ENCODE results near the gene KRT74. TPM values are rescaled to one million over a fixed set of nuclear protein-coding genes. Genes with fewer than 3 reads are reported as not detected.

Gene KRT74
- polyA plus RNA-seq, 1 donor (not counting 4 experiments of a cell fraction or from before 2014, with no cell fraction given): 0.17 TPM

GRCh38 chr12:52604859-52605258 lies 31.2 kb upstream of the KRT74 start:
- H4K20me1 ChIP-seq (ENCODE audit: control insufficient read depth, extremely low read depth, insufficient read depth, low read length): no peaks in the 10 kb centered on the region
- H3K9ac ChIP-seq (ENCODE audit: control insufficient read depth, extremely low read depth, insufficient read depth, low read length): no peak overlapping the region
- no peak overlapping the region for H3K4me2 ChIP-seq (ENCODE audit: control insufficient read depth, extremely low read depth, insufficient read depth, low read depth, low read length)
- no peak overlapping the region for H3K4me3 ChIP-seq (ENCODE audit: control insufficient read depth in 2 of 3, extremely low read depth in 1 of 3, insufficient read depth in 2 of 3, low read depth in 1 of 3, low read length in 3 of 3)
- no peaks in the 10 kb centered on the region for H3K9me3 ChIP-seq (ENCODE audit: control insufficient read depth, low read depth, low read length)
- H3K79me2 ChIP-seq (ENCODE audit: control insufficient read depth, insufficient read depth, low read length): no peaks in the 10 kb centered on the region
- dilution Hi-C loops (cut with MboI; ENCODE audit: extremely low pct_ligation_motif_present, low sequenced_read_pairs): no loop called here
- H3K9me1 ChIP-seq (ENCODE audit: control insufficient read depth, extremely low read depth, insufficient read depth, low read length): no peaks in the 10 kb centered on the region
- H3K27ac ChIP-seq (ENCODE audit: control insufficient read depth, insufficient read depth, low read length): no peak overlapping the region
- TF ChIP-seq EZH2 (IDR thresholded peaks at IDR 0.05; ENCODE audit: low read length): no peak
- TF ChIP-seq CTCF (optimal IDR thresholded peaks at IDR 0.05 in 1 of 3, IDR thresholded peaks at IDR 0.05 in 1 of 3, conservative IDR thresholded peaks at IDR 0.05 in 1 of 3; ENCODE audit: extremely low read depth in 1 of 3, insufficient read depth in 2 of 3, low read length in 3 of 3): no peak
- H3K4me1 ChIP-seq (ENCODE audit: control insufficient read depth, extremely low read depth, insufficient read depth, low read length): no peaks in the 10 kb centered on the region
- DNase-seq (ENCODE audit: low read depth, low spot score) (no peak), FAIRE-seq (no peak)
- H3K27me3 ChIP-seq (ENCODE audit: control insufficient read depth, extremely low read depth, insufficient read depth, low read length): peaks cover 30% of the 10 kb centered on the region
- H2AFZ ChIP-seq (ENCODE audit: control insufficient read depth, low read length): no peak overlapping the region
- H3K36me3 ChIP-seq (ENCODE audit: control insufficient read depth in 2 of 2, extremely low read depth in 1 of 2, insufficient read depth in 2 of 2, low read length in 2 of 2): no peaks in the 10 kb centered on the region

DNA sequence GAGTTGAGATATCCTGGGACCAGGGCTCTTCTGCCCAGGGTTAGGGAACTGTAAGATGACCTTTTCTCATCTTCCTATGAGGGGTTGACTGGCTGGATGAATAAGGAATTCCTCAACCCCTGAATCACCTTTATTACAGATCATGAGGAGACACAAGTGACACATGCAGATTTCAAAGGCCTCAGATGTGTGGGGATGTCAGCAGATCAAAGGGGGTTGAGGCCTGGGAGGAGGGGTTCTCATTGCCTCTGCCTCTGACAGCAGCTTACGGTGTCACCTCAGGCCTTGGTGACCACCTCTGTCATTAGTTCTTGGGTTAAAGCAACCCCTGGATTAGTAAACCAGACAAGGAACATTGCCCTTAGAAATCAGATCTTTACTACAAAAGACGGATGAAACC lies 29.7 kb upstream of the KRT74 start:
- Histone ChIP-seq H3K4me1 (ENCODE audit: control insufficient read depth, extremely low read depth, insufficient read depth, low read length) (no peaks in the 10 kb centered on the region), H3K4me2 (ENCODE audit: control insufficient read depth, extremely low read depth, insufficient read depth, low read depth, low read length) (no peak overlapping the region), H3K27me3 (ENCODE audit: control insufficient read depth, extremely low read depth, insufficient read depth, low read length) (peaks cover 42% of the 10 kb centered on the region), H3K79me2 (ENCODE audit: control insufficient read depth, insufficient read depth, low read length) (no peaks in the 10 kb centered on the region), H3K9me3 (ENCODE audit: control insufficient read depth, low read depth, low read length) (no peaks in the 10 kb centered on the region), H3K9me1 (ENCODE audit: control insufficient read depth, extremely low read depth, insufficient read depth, low read length) (no peaks in the 10 kb centered on the region), H3K9ac (ENCODE audit: control insufficient read depth, extremely low read depth, insufficient read depth, low read length) (no peak overlapping the region), H2AFZ (ENCODE audit: control insufficient read depth, low read length) (no peak overlapping the region), H3K27ac (ENCODE audit: control insufficient read depth, insufficient read depth, low read length) (no peak overlapping the region), H3K36me3 (ENCODE audit: control insufficient read depth in 2 of 2, extremely low read depth in 1 of 2, insufficient read depth in 2 of 2, low read length in 2 of 2) (no peaks in the 10 kb centered on the region), H4K20me1 (ENCODE audit: control insufficient read depth, extremely low read depth, insufficient read depth, low read length) (no peaks in the 10 kb centered on the region), H3K4me3 (ENCODE audit: control insufficient read depth in 2 of 3, extremely low read depth in 1 of 3, insufficient read depth in 2 of 3, low read depth in 1 of 3, low read length in 3 of 3) (no peak overlapping the region)
- no peak for DNase-seq (ENCODE audit: low read depth, low spot score)
- no peak for FAIRE-seq
- dilution Hi-C loops (cut with MboI; ENCODE audit: extremely low pct_ligation_motif_present, low sequenced_read_pairs): no loop called here
- TF ChIP-seq EZH2 (IDR thresholded peaks at IDR 0.05; ENCODE audit: low read length): no peak
- no peak for TF ChIP-seq CTCF (optimal IDR thresholded peaks at IDR 0.05 in 1 of 3, IDR thresholded peaks at IDR 0.05 in 1 of 3, conservative IDR thresholded peaks at IDR 0.05 in 1 of 3; ENCODE audit: extremely low read depth in 1 of 3, insufficient read depth in 2 of 3, low read length in 3 of 3)
